ENCODE results near the gene NRP1.

NRP1 gene

GRCh38 chr10:33321516-33321915 is 13.0 kb downstream of the NRP1 start:
- DNase-seq (ENCODE audit: low spot score), result no peak
- no peak overlapping the region for H3K18ac ChIP-seq (ENCODE audit: low read length)
- no peak overlapping the region for H3K4me2 ChIP-seq (ENCODE audit: insufficient read depth, low read length, poor library complexity, severe bottlenecking)
- no CpG with 5 or more reads among the region's 6 CpGs for WGBS, 2 donors (ENCODE audit: extremely low coverage in 2 of 2, insufficient read length in 2 of 2, insufficient replicate concordance in 1 of 2)
- H3K27me3 ChIP-seq (ENCODE audit: control insufficient read depth in 3 of 3, insufficient read depth in 3 of 3, low read depth in 1 of 3, low read length in 3 of 3), result no peaks in the 10 kb centered on the region
- H3K23ac ChIP-seq (ENCODE audit: low read depth, low read length, poor library complexity), result no peak overlapping the region
- peaks cover 0 to 86% of the 10 kb centered on the region in 2 donors for H3K36me3 ChIP-seq (replicated peaks in 1 of 2; ENCODE audit: control insufficient read depth in 2 of 2, insufficient read depth in 2 of 2, low read length in 2 of 2)
- H3K4ac ChIP-seq (ENCODE audit: low read length), result no peak overlapping the region
- H2BK12ac ChIP-seq (ENCODE audit: low read length), result no peak overlapping the region
- H4K91ac ChIP-seq (ENCODE audit: low read depth, low read length, poor library complexity), result no peak overlapping the region
- no peak overlapping the region for H3K9ac ChIP-seq (ENCODE audit: low read depth, low read length, poor library complexity)
- no peak overlapping the region for H4K8ac ChIP-seq (ENCODE audit: low read depth, low read length)
- H2AK5ac ChIP-seq (ENCODE audit: low read depth, low read length), result no peak overlapping the region
- no peak overlapping the region for H3K4me3 ChIP-seq (ENCODE audit: low read length in 2 of 2)
- H2BK5ac ChIP-seq (ENCODE audit: low read length), result no peak overlapping the region
- no peak overlapping the region for H2BK120ac ChIP-seq (ENCODE audit: low read depth, low read length)
- peaks cover 0 to 19% of the 10 kb centered on the region in 2 donors for H3K9me3 ChIP-seq (replicated peaks in 1 of 2; ENCODE audit: control insufficient read depth in 2 of 2, insufficient read depth in 1 of 2, low read depth in 1 of 2, low read length in 2 of 2)
- peaks cover 0 to 2% of the 10 kb centered on the region in 2 donors for H3K4me1 ChIP-seq (ENCODE audit: control insufficient read depth in 2 of 2, insufficient read depth in 1 of 2, low read depth in 1 of 2, low read length in 2 of 2)
- H3K14ac ChIP-seq (ENCODE audit: low read length), result no peak overlapping the region
- no peaks in the 10 kb centered on the region for H3K79me1 ChIP-seq (ENCODE audit: low read depth, low read length)
- no peak overlapping the region for H2AFZ ChIP-seq (ENCODE audit: low read length)
- H2BK15ac ChIP-seq (ENCODE audit: low read length), result no peak overlapping the region
- no peak overlapping the region for H3K27ac ChIP-seq (replicated peaks; ENCODE audit: low read length)

- H3K27me3 ChIP-seq (ENCODE audit: control insufficient read depth in 3 of 3, insufficient read depth in 3 of 3, low read depth in 1 of 3, low read length in 3 of 3), result no peaks in the 10 kb centered on the region
- no peaks in the 10 kb centered on the region for H3K79me1 ChIP-seq (ENCODE audit: low read depth, low read length)
- no peak overlapping the region for H4K8ac ChIP-seq (ENCODE audit: low read depth, low read length)
- DNase-seq (ENCODE audit: low spot score), result no peak
- H3K14ac ChIP-seq (ENCODE audit: low read length), result no peak overlapping the region
- H3K23ac ChIP-seq (ENCODE audit: low read depth, low read length, poor library complexity), result no peak overlapping the region
- no peak overlapping the region for H3K9ac ChIP-seq (ENCODE audit: low read depth, low read length, poor library complexity)
- WGBS, 2 donors (ENCODE audit: extremely low coverage in 2 of 2, insufficient read length in 2 of 2, insufficient replicate concordance in 1 of 2), result no CpG with 5 or more reads among the region's 7 CpGs
- H4K91ac ChIP-seq (ENCODE audit: low read depth, low read length, poor library complexity), result no peak overlapping the region
- H2AFZ ChIP-seq (ENCODE audit: low read length), result no peak overlapping the region
- H3K4me3 ChIP-seq (ENCODE audit: low read length in 2 of 2), result no peak overlapping the region
- H2AK5ac ChIP-seq (ENCODE audit: low read depth, low read length), result no peak overlapping the region
- no peak overlapping the region for H2BK120ac ChIP-seq (ENCODE audit: low read depth, low read length)
- H3K4ac ChIP-seq (ENCODE audit: low read length), result no peak overlapping the region
- no peak overlapping the region for H3K4me2 ChIP-seq (ENCODE audit: insufficient read depth, low read length, poor library complexity, severe bottlenecking)
- H3K4me1 ChIP-seq (ENCODE audit: control insufficient read depth in 2 of 2, insufficient read depth in 1 of 2, low read depth in 1 of 2, low read length in 2 of 2), result peaks cover 0 to 2% of the 10 kb centered on the region in 2 donors
- H3K27ac ChIP-seq (replicated peaks; ENCODE audit: low read length), result no peak overlapping the region
- H2BK15ac ChIP-seq (ENCODE audit: low read length), result no peak overlapping the region
- H2BK5ac ChIP-seq (ENCODE audit: low read length), result no peak overlapping the region
- H3K9me3 ChIP-seq (replicated peaks in 1 of 2; ENCODE audit: control insufficient read depth in 2 of 2, insufficient read depth in 1 of 2, low read depth in 1 of 2, low read length in 2 of 2), result peaks cover 0 to 19% of the 10 kb centered on the region in 2 donors
- H3K18ac ChIP-seq (ENCODE audit: low read length), result no peak overlapping the region
- H3K36me3 ChIP-seq (replicated peaks in 1 of 2; ENCODE audit: control insufficient read depth in 2 of 2, insufficient read depth in 2 of 2, low read length in 2 of 2), result peaks cover 0 to 86% of the 10 kb centered on the region in 2 donors
- no peak overlapping the region for H2BK12ac ChIP-seq (ENCODE audit: low read length)
Observed at GRCh38 chr10:33320288-33320687, 14.2 kb downstream of the NRP1 start.

GRCh38 chr10:33315891-33316290 is 18.6 kb downstream of the NRP1 start:
- H2BK120ac ChIP-seq (ENCODE audit: low read depth, low read length), result no peak overlapping the region
- H3K4me3 ChIP-seq (ENCODE audit: low read length in 2 of 2), result no peak overlapping the region
- no peak overlapping the region for H3K23ac ChIP-seq (ENCODE audit: low read depth, low read length, poor library complexity)
- no peak overlapping the region for H3K4ac ChIP-seq (ENCODE audit: low read length)
- no peak overlapping the region for H2BK12ac ChIP-seq (ENCODE audit: low read length)
- H3K27ac ChIP-seq (replicated peaks; ENCODE audit: low read length), result no peak overlapping the region
- no CpG with 5 or more reads among the region's 4 CpGs for WGBS, 2 donors (ENCODE audit: extremely low coverage in 2 of 2, insufficient read length in 2 of 2, insufficient replicate concordance in 1 of 2)
- no peaks in the 10 kb centered on the region for H3K27me3 ChIP-seq (ENCODE audit: control insufficient read depth in 3 of 3, insufficient read depth in 3 of 3, low read depth in 1 of 3, low read length in 3 of 3)
- H3K14ac ChIP-seq (ENCODE audit: low read length), result no peak overlapping the region
- no peak overlapping the region for H3K18ac ChIP-seq (ENCODE audit: low read length)
- no peak overlapping the region for H3K9ac ChIP-seq (ENCODE audit: low read depth, low read length, poor library complexity)
- no peaks in the 10 kb centered on the region for H3K4me1 ChIP-seq (ENCODE audit: control insufficient read depth in 2 of 2, insufficient read depth in 1 of 2, low read depth in 1 of 2, low read length in 2 of 2)
- no peak overlapping the region for H2BK15ac ChIP-seq (ENCODE audit: low read length)
- H2AFZ ChIP-seq (ENCODE audit: low read length), result no peak overlapping the region
- H3K36me3 ChIP-seq (replicated peaks in 1 of 2; ENCODE audit: control insufficient read depth in 2 of 2, insufficient read depth in 2 of 2, low read length in 2 of 2), result peaks cover 0 to 85% of the 10 kb centered on the region in 2 donors
- H2BK5ac ChIP-seq (ENCODE audit: low read length), result no peak overlapping the region
- no peak overlapping the region for H4K8ac ChIP-seq (ENCODE audit: low read depth, low read length)
- H3K79me1 ChIP-seq (ENCODE audit: low read depth, low read length), result no peaks in the 10 kb centered on the region
- H2AK5ac ChIP-seq (ENCODE audit: low read depth, low read length), result no peak overlapping the region
- H4K91ac ChIP-seq (ENCODE audit: low read depth, low read length, poor library complexity), result no peak overlapping the region
- H3K9me3 ChIP-seq (replicated peaks in 1 of 2; ENCODE audit: control insufficient read depth in 2 of 2, insufficient read depth in 1 of 2, low read depth in 1 of 2, low read length in 2 of 2), result peaks cover 0 to 39% of the 10 kb centered on the region in 2 donors
- no peak overlapping the region for H3K4me2 ChIP-seq (ENCODE audit: insufficient read depth, low read length, poor library complexity, severe bottlenecking)
- no peak for DNase-seq (ENCODE audit: low spot score)

- peaks cover 0 to 85% of the 10 kb centered on the region in 2 donors for H3K36me3 ChIP-seq (replicated peaks in 1 of 2; ENCODE audit: control insufficient read depth in 2 of 2, insufficient read depth in 2 of 2, low read length in 2 of 2)
- no peak overlapping the region for H2AK5ac ChIP-seq (ENCODE audit: low read depth, low read length)
- no peak overlapping the region for H2BK15ac ChIP-seq (ENCODE audit: low read length)
- H4K8ac ChIP-seq (ENCODE audit: low read depth, low read length), result no peak overlapping the region
- H3K27ac ChIP-seq (replicated peaks; ENCODE audit: low read length), result no peak overlapping the region
- H3K4ac ChIP-seq (ENCODE audit: low read length), result no peak overlapping the region
- no peak overlapping the region for H4K91ac ChIP-seq (ENCODE audit: low read depth, low read length, poor library complexity)
- H2BK120ac ChIP-seq (ENCODE audit: low read depth, low read length), result no peak overlapping the region
- H3K18ac ChIP-seq (ENCODE audit: low read length), result no peak overlapping the region
- H3K23ac ChIP-seq (ENCODE audit: low read depth, low read length, poor library complexity), result no peak overlapping the region
- H3K14ac ChIP-seq (ENCODE audit: low read length), result no peak overlapping the region
- no peak overlapping the region for H3K9ac ChIP-seq (ENCODE audit: low read depth, low read length, poor library complexity)
- H3K27me3 ChIP-seq (ENCODE audit: control insufficient read depth in 3 of 3, insufficient read depth in 3 of 3, low read depth in 1 of 3, low read length in 3 of 3), result no peaks in the 10 kb centered on the region
- DNase-seq (ENCODE audit: low spot score), result no peak
- no peaks in the 10 kb centered on the region for H3K4me1 ChIP-seq (ENCODE audit: control insufficient read depth in 2 of 2, insufficient read depth in 1 of 2, low read depth in 1 of 2, low read length in 2 of 2)
- H3K4me2 ChIP-seq (ENCODE audit: insufficient read depth, low read length, poor library complexity, severe bottlenecking), result no peak overlapping the region
- H3K4me3 ChIP-seq (ENCODE audit: low read length in 2 of 2), result no peak overlapping the region
- peaks cover 0 to 34% of the 10 kb centered on the region in 2 donors for H3K9me3 ChIP-seq (replicated peaks in 1 of 2; ENCODE audit: control insufficient read depth in 2 of 2, insufficient read depth in 1 of 2, low read depth in 1 of 2, low read length in 2 of 2)
- H2BK12ac ChIP-seq (ENCODE audit: low read length), result no peak overlapping the region
- no peak overlapping the region for H2AFZ ChIP-seq (ENCODE audit: low read length)
- WGBS, 2 donors (ENCODE audit: extremely low coverage in 2 of 2, insufficient read length in 2 of 2, insufficient replicate concordance in 1 of 2), result no CpG with 5 or more reads among the region's 5 CpGs
- H2BK5ac ChIP-seq (ENCODE audit: low read length), result no peak overlapping the region
- no peaks in the 10 kb centered on the region for H3K79me1 ChIP-seq (ENCODE audit: low read depth, low read length)
Observed at GRCh38 chr10:33314811-33315561, 19.5 kb downstream of the NRP1 start.

All from neuronal stem cell (in vitro differentiated cells).